Measurements from ENCODE around the gene ZCCHC10. TPM values are rescaled to one million over a fixed set of nuclear protein-coding genes. Genes with fewer than 3 reads are reported as not detected.
A peak's percentile ranks its signal among the peaks of the same experiment; 100 is the strongest.

The ZCCHC10 gene
- total RNA-seq (29.1 and 33.0 TPM in 2 replicates), polyA plus RNA-seq (29.4 and 30.7 TPM in 2 replicates)

- H3K27me3 ChIP-seq = no peaks in the 10 kb centered on the region
- peaks cover 42% of the 10 kb centered on the region for H3K79me2 ChIP-seq
- 1% methylated on average over 53 of the region's 53 CpGs for WGBS (ENCODE audit: low lambda C conversion rate, missing lambda C conversion rate)
- DNase-seq (ENCODE audit: low spot score) = peak; percentile 98
- peak within 1 kb of the TSS; percentile 87 for H3K4me2 ChIP-seq
- TF ChIP-seq EZH2 (IDR thresholded peaks at IDR 0.05; ENCODE audit: borderline replicate concordance) = no peak
- no peak for TF ChIP-seq EZH2phosphoT487 (IDR thresholded peaks at IDR 0.05; ENCODE audit: low read depth, severe bottlenecking, unreplicated experiment)
- TF ChIP-seq CTCF (IDR thresholded peaks at IDR 0.05; ENCODE audit: poor library complexity) = no peak
- peak within 1 kb of the TSS; percentile 78 for H2AFZ ChIP-seq
- peaks cover 9% of the 10 kb centered on the region for H3K4me1 ChIP-seq (ENCODE audit: insufficient read depth)
- peak within 1 kb of the TSS; percentile 72 for H3K4me3 ChIP-seq
- no peaks in the 10 kb centered on the region for H3K36me3 ChIP-seq (replicated peaks; ENCODE audit: insufficient read depth, low read depth)
- no peaks in the 10 kb centered on the region for H3K9me3 ChIP-seq (ENCODE audit: low read depth)
- H4K20me1 ChIP-seq (ENCODE audit: insufficient read depth, poor library complexity, severe bottlenecking) = no peaks in the 10 kb centered on the region
- peak within 1 kb of the TSS; percentile 97 for H3K27ac ChIP-seq
- no peaks in the 10 kb centered on the region for H3K9me2 ChIP-seq (replicated peaks; ENCODE audit: insufficient read depth)
These were observed at the start of gene ZCCHC10 for GRCh38 chr5:133025804-133026663. TSS of gene ZCCHC10 (minus strand) at chr5:133026549. CDS start at chr5:133026537, 12 bp downstream.

GRCh38 chr5:133075572-133076536 is 49.5 kb upstream of the ZCCHC10 start:
- peak; percentile 8 for DNase-seq (ENCODE audit: low spot score)
- no peaks in the 10 kb centered on the region for H3K9me3 ChIP-seq (ENCODE audit: low read depth)
- peak overlapping the region; percentile 39 for H3K27ac ChIP-seq
- no peaks in the 10 kb centered on the region for H3K4me1 ChIP-seq (ENCODE audit: insufficient read depth)
- no peaks in the 10 kb centered on the region for H3K36me3 ChIP-seq (replicated peaks; ENCODE audit: insufficient read depth, low read depth)
- 79% methylated on average over 7 of the region's 7 CpGs for WGBS (ENCODE audit: low lambda C conversion rate, missing lambda C conversion rate)
- H3K4me2 ChIP-seq = no peak overlapping the region
- peaks cover 80% of the 10 kb centered on the region for H3K79me2 ChIP-seq
- no peak for TF ChIP-seq EZH2phosphoT487 (IDR thresholded peaks at IDR 0.05; ENCODE audit: low read depth, severe bottlenecking, unreplicated experiment)
- TF ChIP-seq EZH2 (IDR thresholded peaks at IDR 0.05; ENCODE audit: borderline replicate concordance) = no peak
- no peak for TF ChIP-seq CTCF (IDR thresholded peaks at IDR 0.05; ENCODE audit: poor library complexity)
- no peaks in the 10 kb centered on the region for H3K9me2 ChIP-seq (replicated peaks; ENCODE audit: insufficient read depth)
- no peak overlapping the region for H3K4me3 ChIP-seq
- no peaks in the 10 kb centered on the region for H3K27me3 ChIP-seq
- peaks cover 8% of the 10 kb centered on the region for H4K20me1 ChIP-seq (ENCODE audit: insufficient read depth, poor library complexity, severe bottlenecking)
- H2AFZ ChIP-seq = no peak overlapping the region

- Histone ChIP-seq H3K79me2 (peaks cover 81% of the 10 kb centered on the region), H2AFZ (no peak overlapping the region), H3K4me1 (ENCODE audit: insufficient read depth) (no peaks in the 10 kb centered on the region), H3K27me3 (no peaks in the 10 kb centered on the region), H3K4me3 (no peak overlapping the region), H3K4me2 (no peak overlapping the region), H3K9me2 (replicated peaks; ENCODE audit: insufficient read depth) (no peaks in the 10 kb centered on the region), H3K9me3 (ENCODE audit: low read depth) (no peaks in the 10 kb centered on the region), H3K27ac (no peak overlapping the region), H3K36me3 (replicated peaks; ENCODE audit: insufficient read depth, low read depth) (no peaks in the 10 kb centered on the region), H4K20me1 (ENCODE audit: insufficient read depth, poor library complexity, severe bottlenecking) (peaks cover 14% of the 10 kb centered on the region)
- WGBS (ENCODE audit: low lambda C conversion rate, missing lambda C conversion rate) = 92% methylated on average over 4 of the region's 4 CpGs
- TF ChIP-seq CTCF (IDR thresholded peaks at IDR 0.05; ENCODE audit: poor library complexity) (no peak), EZH2 (IDR thresholded peaks at IDR 0.05; ENCODE audit: borderline replicate concordance) (no peak), EZH2phosphoT487 (IDR thresholded peaks at IDR 0.05; ENCODE audit: low read depth, severe bottlenecking, unreplicated experiment) (no peak)
- DNase-seq (ENCODE audit: low spot score) = no peak
These were observed 45.7 kb upstream of the ZCCHC10 start for GRCh38 chr5:133072021-133072420.

All from hepatocyte (in vitro differentiated cells).